ENCODE results near the gene CACNA2D3.

The CACNA2D3 gene

GRCh38 chr3:54214845-54215244, 92.5 kb downstream of the CACNA2D3 start:
- Histone ChIP-seq H3K9ac (ENCODE audit: low read length in 2 of 2) (no peak overlapping the region), H3K36me3 (ENCODE audit: control insufficient read depth in 2 of 2, insufficient read depth in 2 of 2, low read length in 2 of 2) (no peaks in the 10 kb centered on the region), H3K4me3 (ENCODE audit: low read length in 2 of 2) (no peak overlapping the region), H3K27me3 (ENCODE audit: control insufficient read depth in 1 of 2, insufficient read depth in 2 of 2, low read length in 2 of 2) (no peaks in the 10 kb centered on the region), H3K27ac (ENCODE audit: low read length) (no peak overlapping the region), H3K9me3 (ENCODE audit: control insufficient read depth in 2 of 2, low read length in 2 of 2) (peaks cover 0 to 2% of the 10 kb centered on the region in 2 donors), H3K4me1 (ENCODE audit: control insufficient read depth, insufficient read depth, low read length) (no peaks in the 10 kb centered on the region)

- no peaks in the 10 kb centered on the region for H3K36me3 ChIP-seq (ENCODE audit: control insufficient read depth in 2 of 2, insufficient read depth in 2 of 2, low read length in 2 of 2)
- H3K9me3 ChIP-seq (ENCODE audit: control insufficient read depth in 2 of 2, low read length in 2 of 2) = peaks cover 0 to 2% of the 10 kb centered on the region in 2 donors
- H3K9ac ChIP-seq (ENCODE audit: low read length in 2 of 2) = no peak overlapping the region
- no peaks in the 10 kb centered on the region for H3K27me3 ChIP-seq (ENCODE audit: control insufficient read depth in 1 of 2, insufficient read depth in 2 of 2, low read length in 2 of 2)
- H3K4me1 ChIP-seq (ENCODE audit: control insufficient read depth, insufficient read depth, low read length) = no peaks in the 10 kb centered on the region
- no peak overlapping the region for H3K4me3 ChIP-seq (ENCODE audit: low read length in 2 of 2)
- no peak overlapping the region for H3K27ac ChIP-seq (ENCODE audit: low read length)
These were observed 93.2 kb downstream of the CACNA2D3 start for GRCh38 chr3:54215521-54215920.

GRCh38 chr3:54217828-54218227, 95.5 kb downstream of the CACNA2D3 start:
- Histone ChIP-seq H3K27ac (ENCODE audit: low read length) (no peak overlapping the region), H3K9me3 (ENCODE audit: control insufficient read depth in 2 of 2, low read length in 2 of 2) (peaks cover 0 to 2% of the 10 kb centered on the region in 2 donors), H3K36me3 (ENCODE audit: control insufficient read depth in 2 of 2, insufficient read depth in 2 of 2, low read length in 2 of 2) (no peaks in the 10 kb centered on the region), H3K4me1 (ENCODE audit: control insufficient read depth, insufficient read depth, low read length) (no peaks in the 10 kb centered on the region), H3K4me3 (ENCODE audit: low read length in 2 of 2) (no peak overlapping the region), H3K9ac (ENCODE audit: low read length in 2 of 2) (no peak overlapping the region), H3K27me3 (ENCODE audit: control insufficient read depth in 1 of 2, insufficient read depth in 2 of 2, low read length in 2 of 2) (no peaks in the 10 kb centered on the region)

- H3K27me3 ChIP-seq (ENCODE audit: control insufficient read depth in 1 of 2, insufficient read depth in 2 of 2, low read length in 2 of 2) = no peaks in the 10 kb centered on the region
- H3K4me1 ChIP-seq (ENCODE audit: control insufficient read depth, insufficient read depth, low read length) = no peaks in the 10 kb centered on the region
- peaks cover 0 to 2% of the 10 kb centered on the region in 2 donors for H3K9me3 ChIP-seq (ENCODE audit: control insufficient read depth in 2 of 2, low read length in 2 of 2)
- no peak overlapping the region for H3K9ac ChIP-seq (ENCODE audit: low read length in 2 of 2)
- H3K4me3 ChIP-seq (ENCODE audit: low read length in 2 of 2) = no peak overlapping the region
- H3K27ac ChIP-seq (ENCODE audit: low read length) = no peak overlapping the region
- H3K36me3 ChIP-seq (ENCODE audit: control insufficient read depth in 2 of 2, insufficient read depth in 2 of 2, low read length in 2 of 2) = no peaks in the 10 kb centered on the region
These were observed 100.0 kb downstream of the CACNA2D3 start for GRCh38 chr3:54222316-54222715.

- Histone ChIP-seq H3K4me3 (ENCODE audit: low read length in 2 of 2) (no peak overlapping the region), H3K9ac (ENCODE audit: low read length in 2 of 2) (no peak overlapping the region), H3K27ac (ENCODE audit: low read length) (no peak overlapping the region)
These were observed 100.7 kb downstream of the CACNA2D3 start for GRCh38 chr3:54223063-54223462.

DNA sequence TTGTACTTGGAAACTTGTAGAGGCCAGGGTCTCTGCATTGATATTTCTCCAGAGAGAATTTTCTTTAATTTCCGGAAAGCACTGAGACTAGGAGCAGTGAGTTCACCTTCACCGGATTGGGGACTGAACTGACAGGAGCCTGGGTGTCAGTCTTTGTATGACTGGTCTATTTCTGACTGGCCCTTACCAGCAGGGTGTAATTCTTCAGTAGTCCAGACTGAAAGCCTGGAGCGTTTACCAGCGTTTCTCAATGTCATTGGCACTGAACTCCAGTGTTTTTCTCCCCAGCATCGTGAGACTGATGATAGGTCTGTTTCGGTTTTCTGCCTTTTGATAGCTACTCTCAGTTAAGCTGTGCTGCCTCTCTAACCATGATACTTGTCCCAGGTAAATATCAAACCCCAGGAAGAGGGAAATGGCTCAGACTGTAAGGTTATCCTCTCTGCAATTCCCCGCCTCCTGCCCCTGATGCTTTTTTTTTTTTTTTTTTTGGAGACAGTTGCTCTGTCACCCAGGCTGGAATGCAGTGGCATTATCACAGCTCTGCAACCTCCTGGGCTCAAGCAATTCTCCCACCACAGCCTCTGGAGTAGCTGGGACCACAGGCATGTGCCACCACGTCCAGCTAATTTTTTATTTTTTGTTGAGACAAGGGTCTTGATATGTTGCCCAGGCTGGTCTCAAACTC, 103.6 kb downstream of the CACNA2D3 start:
- Histone ChIP-seq H3K27ac (ENCODE audit: low read length) (no peak overlapping the region), H3K9ac (ENCODE audit: low read length in 2 of 2) (no peak overlapping the region)

More at GRCh38 chr3:54223063-54223462, 100.7 kb downstream of the CACNA2D3 start:
- Histone ChIP-seq H3K4me1 (ENCODE audit: control insufficient read depth, insufficient read depth, low read length) (no peaks in the 10 kb centered on the region), H3K27me3 (ENCODE audit: control insufficient read depth in 1 of 2, insufficient read depth in 2 of 2, low read length in 2 of 2) (no peaks in the 10 kb centered on the region), H3K36me3 (ENCODE audit: control insufficient read depth in 2 of 2, insufficient read depth in 2 of 2, low read length in 2 of 2) (no peaks in the 10 kb centered on the region), H3K9me3 (ENCODE audit: control insufficient read depth in 2 of 2, low read length in 2 of 2) (peaks cover 0 to 2% of the 10 kb centered on the region in 2 donors)

GRCh38 chr3:54228806-54229205, 106.5 kb downstream of the CACNA2D3 start:
- Histone ChIP-seq H3K27ac (ENCODE audit: low read length) (no peak overlapping the region), H3K4me1 (ENCODE audit: control insufficient read depth, insufficient read depth, low read length) (no peaks in the 10 kb centered on the region), H3K36me3 (ENCODE audit: control insufficient read depth in 2 of 2, insufficient read depth in 2 of 2, low read length in 2 of 2) (no peaks in the 10 kb centered on the region), H3K9me3 (ENCODE audit: control insufficient read depth in 2 of 2, low read length in 2 of 2) (no peaks in the 10 kb centered on the region), H3K27me3 (ENCODE audit: control insufficient read depth in 1 of 2, insufficient read depth in 2 of 2, low read length in 2 of 2) (peaks cover 0 to 2% of the 10 kb centered on the region in 2 donors), H3K4me3 (ENCODE audit: low read length in 2 of 2) (no peak overlapping the region), H3K9ac (ENCODE audit: low read length in 2 of 2) (no peak overlapping the region)

More for the DNA sequence above, 103.6 kb downstream of the CACNA2D3 start:
- Histone ChIP-seq H3K9me3 (ENCODE audit: control insufficient read depth in 2 of 2, low read length in 2 of 2) (no peaks in the 10 kb centered on the region), H3K27me3 (ENCODE audit: control insufficient read depth in 1 of 2, insufficient read depth in 2 of 2, low read length in 2 of 2) (no peaks in the 10 kb centered on the region), H3K4me1 (ENCODE audit: control insufficient read depth, insufficient read depth, low read length) (no peaks in the 10 kb centered on the region), H3K36me3 (ENCODE audit: control insufficient read depth in 2 of 2, insufficient read depth in 2 of 2, low read length in 2 of 2) (no peaks in the 10 kb centered on the region), H3K4me3 (ENCODE audit: low read length in 2 of 2) (no peak overlapping the region)

GRCh38 chr3:54232618-54233017, 110.3 kb downstream of the CACNA2D3 start:
- Histone ChIP-seq H3K9me3 (ENCODE audit: control insufficient read depth in 2 of 2, low read length in 2 of 2) (no peaks in the 10 kb centered on the region), H3K9ac (ENCODE audit: low read length in 2 of 2) (no peak overlapping the region), H3K36me3 (ENCODE audit: control insufficient read depth in 2 of 2, insufficient read depth in 2 of 2, low read length in 2 of 2) (no peaks in the 10 kb centered on the region), H3K4me1 (ENCODE audit: control insufficient read depth, insufficient read depth, low read length) (no peaks in the 10 kb centered on the region), H3K27me3 (ENCODE audit: control insufficient read depth in 1 of 2, insufficient read depth in 2 of 2, low read length in 2 of 2) (peaks cover 0 to 2% of the 10 kb centered on the region in 2 donors), H3K4me3 (ENCODE audit: low read length in 2 of 2) (no peak overlapping the region), H3K27ac (ENCODE audit: low read length) (no peak overlapping the region)

DNA sequence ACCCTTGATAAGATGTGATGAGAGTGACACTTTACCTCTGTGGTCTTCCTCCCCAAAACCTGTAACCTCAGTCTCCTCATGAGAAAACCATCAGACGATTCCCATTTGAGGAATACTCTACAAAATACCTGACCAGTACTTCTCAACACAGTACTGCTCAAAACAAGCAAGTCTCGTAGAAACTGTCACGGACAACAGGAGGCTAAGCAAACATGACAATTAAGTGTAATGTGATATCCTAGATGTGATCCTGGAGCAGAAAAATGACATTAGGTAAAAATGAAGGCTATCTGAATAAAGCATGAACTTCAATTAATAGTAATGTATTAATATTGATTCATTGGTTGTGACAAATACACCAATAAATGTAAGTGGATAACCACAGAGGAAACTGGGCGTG, 113.6 kb downstream of the CACNA2D3 start:
- H3K27me3 ChIP-seq (ENCODE audit: control insufficient read depth in 1 of 2, insufficient read depth in 2 of 2, low read length in 2 of 2) = peaks cover 0 to 2% of the 10 kb centered on the region in 2 donors
- H3K9me3 ChIP-seq (ENCODE audit: control insufficient read depth in 2 of 2, low read length in 2 of 2) = no peaks in the 10 kb centered on the region
- no peaks in the 10 kb centered on the region for H3K4me1 ChIP-seq (ENCODE audit: control insufficient read depth, insufficient read depth, low read length)
- H3K27ac ChIP-seq (ENCODE audit: low read length) = no peak overlapping the region
- no peak overlapping the region for H3K4me3 ChIP-seq (ENCODE audit: low read length in 2 of 2)
- H3K9ac ChIP-seq (ENCODE audit: low read length in 2 of 2) = no peak overlapping the region
- no peaks in the 10 kb centered on the region for H3K36me3 ChIP-seq (ENCODE audit: control insufficient read depth in 2 of 2, insufficient read depth in 2 of 2, low read length in 2 of 2)

DNA sequence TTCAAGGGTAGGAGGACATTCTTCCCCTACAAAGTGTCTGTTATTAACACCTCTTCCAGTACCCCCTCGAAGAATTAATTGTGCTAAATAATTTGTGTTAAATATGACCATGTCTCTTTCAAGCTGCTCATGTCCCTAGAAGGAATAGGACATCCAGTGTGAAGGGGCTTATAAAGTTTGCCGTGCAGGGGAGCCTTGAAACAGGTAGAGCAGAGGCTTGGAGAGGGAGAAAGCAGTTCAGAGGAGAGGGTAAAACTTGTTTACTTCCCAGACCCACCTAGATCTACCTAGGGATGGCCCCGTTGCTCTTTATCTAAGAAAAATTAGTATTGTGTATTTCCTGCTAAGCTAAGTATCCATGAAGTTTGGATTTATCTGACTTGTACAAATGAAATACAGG, 114.8 kb downstream of the CACNA2D3 start:
- no peak overlapping the region for H3K9ac ChIP-seq (ENCODE audit: low read length in 2 of 2)
- H3K9me3 ChIP-seq (ENCODE audit: control insufficient read depth in 2 of 2, low read length in 2 of 2) = no peaks in the 10 kb centered on the region
- H3K27me3 ChIP-seq (ENCODE audit: control insufficient read depth in 1 of 2, insufficient read depth in 2 of 2, low read length in 2 of 2) = no peaks in the 10 kb centered on the region
- no peaks in the 10 kb centered on the region for H3K36me3 ChIP-seq (ENCODE audit: control insufficient read depth in 2 of 2, insufficient read depth in 2 of 2, low read length in 2 of 2)
- no peaks in the 10 kb centered on the region for H3K4me1 ChIP-seq (ENCODE audit: control insufficient read depth, insufficient read depth, low read length)
- no peak overlapping the region for H3K27ac ChIP-seq (ENCODE audit: low read length)
- H3K4me3 ChIP-seq (ENCODE audit: low read length in 2 of 2) = no peak overlapping the region

- Histone ChIP-seq H3K27me3 (ENCODE audit: control insufficient read depth in 1 of 2, insufficient read depth in 2 of 2, low read length in 2 of 2) (no peaks in the 10 kb centered on the region), H3K36me3 (ENCODE audit: control insufficient read depth in 2 of 2, insufficient read depth in 2 of 2, low read length in 2 of 2) (no peaks in the 10 kb centered on the region), H3K27ac (ENCODE audit: low read length) (no peak overlapping the region), H3K9me3 (ENCODE audit: control insufficient read depth in 2 of 2, low read length in 2 of 2) (no peaks in the 10 kb centered on the region), H3K4me3 (ENCODE audit: low read length in 2 of 2) (no peak overlapping the region), H3K4me1 (ENCODE audit: control insufficient read depth, insufficient read depth, low read length) (no peaks in the 10 kb centered on the region), H3K9ac (ENCODE audit: low read length in 2 of 2) (no peak overlapping the region)
These were observed 115.6 kb downstream of the CACNA2D3 start for GRCh38 chr3:54237788-54238502.

Measured in stomach smooth muscle (tissue), 2 donors.